HG02938 (cell line): ENCODE results near the gene KLRB1.
"Not testable (repeated sequence)": the region's sequence is repeated elsewhere in the genome, so short reads cannot be mapped to it uniquely, and the experiment has no call there.

Experiments
- ATAC-seq: cut with Tn5 transposase; IDR thresholded peaks from one replicate; pipeline ENCODE4 v1.9.1; 2021; ENCODE audit warnings: mild to moderate bottlenecking, moderate library complexity; ENCODE audit not compliant: unreplicated experiment

KLRB1 gene

GRCh38 chr12:9607716-9608115 is at the start of gene KLRB1:
Gene KLRB1, minus strand, starts transcription at chr12:9607916. Its CDS starts 77 bp downstream, at chr12:9607839.
- no peak for ATAC-seq

GRCh38 chr12:9651265-9651729 is 43.6 kb upstream of the KLRB1 start:
- no peak for ATAC-seq

GRCh38 chr12:9650151-9650576 is 42.4 kb upstream of the KLRB1 start:
- no peak for ATAC-seq

GRCh38 chr12:9649532-9649940 is 41.8 kb upstream of the KLRB1 start:
- no peak for ATAC-seq

- ATAC-seq = no peak
Measured at GRCh38 chr12:9648701-9649531, 41.2 kb upstream of the KLRB1 start.

GRCh38 chr12:9647825-9648700 is 40.3 kb upstream of the KLRB1 start:
- peak; percentile 59 for ATAC-seq

- no peak for ATAC-seq
Measured at GRCh38 chr12:9646794-9647781, 39.4 kb upstream of the KLRB1 start.

GRCh38 chr12:9644985-9645551 is 37.4 kb upstream of the KLRB1 start:
- ATAC-seq = not testable (repeated sequence)

- no peak for ATAC-seq
Measured at GRCh38 chr12:9643266-9643660, 35.5 kb upstream of the KLRB1 start.

GRCh38 chr12:9642606-9643265 is 35.0 kb upstream of the KLRB1 start:
- ATAC-seq = no peak

- ATAC-seq = no peak
Measured at GRCh38 chr12:9640024-9640423, 32.3 kb upstream of the KLRB1 start.

GRCh38 chr12:9636851-9637206 is 29.1 kb upstream of the KLRB1 start:
- ATAC-seq = no peak

GRCh38 chr12:9636150-9636850 is 28.6 kb upstream of the KLRB1 start:
- no peak for ATAC-seq

- ATAC-seq = no peak
Measured at GRCh38 chr12:9634969-9635754, 27.4 kb upstream of the KLRB1 start.

- no peak for ATAC-seq
Measured at GRCh38 chr12:9634177-9634803, 26.6 kb upstream of the KLRB1 start.

GRCh38 chr12:9632766-9633165 is 25.1 kb upstream of the KLRB1 start:
- no peak for ATAC-seq

GRCh38 chr12:9626821-9627220 is 19.1 kb upstream of the KLRB1 start:
- no peak for ATAC-seq

- no peak for ATAC-seq
Measured at GRCh38 chr12:9626291-9626690, 18.6 kb upstream of the KLRB1 start.
